Measurements from ENCODE around the gene SELENOM.

The SELENOM gene

DNA sequence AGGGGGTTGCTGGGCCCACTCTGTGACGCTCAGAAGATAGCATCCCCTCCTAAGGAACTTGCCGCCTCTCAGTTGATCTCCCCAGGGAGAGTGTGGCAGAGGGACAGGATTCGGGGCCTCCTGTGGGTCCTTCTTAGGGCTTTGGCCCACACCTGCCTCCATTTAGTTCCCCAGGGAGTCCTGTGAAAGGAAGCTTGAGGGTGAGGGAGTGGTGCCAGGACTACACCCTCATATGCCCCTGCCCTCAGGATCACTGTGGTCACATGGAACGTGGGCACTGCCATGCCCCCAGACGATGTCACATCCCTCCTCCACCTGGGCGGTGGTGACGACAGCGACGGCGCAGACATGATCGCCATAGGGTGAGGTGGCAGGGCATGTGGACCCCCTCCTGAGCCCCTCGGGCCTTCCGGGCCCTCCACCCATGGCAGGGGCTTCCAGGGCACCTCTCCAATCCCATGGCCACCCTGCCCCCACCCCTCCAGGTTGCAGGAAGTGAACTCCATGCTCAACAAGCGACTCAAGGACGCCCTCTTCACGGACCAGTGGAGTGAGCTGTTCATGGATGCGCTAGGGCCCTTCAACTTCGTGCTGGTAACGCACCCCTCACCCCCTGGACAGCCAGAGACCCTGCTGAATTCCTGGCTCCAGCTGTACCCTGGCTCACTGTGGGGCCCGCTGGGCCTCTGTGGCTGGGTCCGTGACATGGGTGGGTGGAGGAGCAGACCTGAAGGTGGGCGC, 18.9 kb upstream of the SELENOM start:
- H3K4me3 ChIP-seq (ENCODE audit: low read length): no peak overlapping the region
- TF ChIP-seq, protein P1, sequence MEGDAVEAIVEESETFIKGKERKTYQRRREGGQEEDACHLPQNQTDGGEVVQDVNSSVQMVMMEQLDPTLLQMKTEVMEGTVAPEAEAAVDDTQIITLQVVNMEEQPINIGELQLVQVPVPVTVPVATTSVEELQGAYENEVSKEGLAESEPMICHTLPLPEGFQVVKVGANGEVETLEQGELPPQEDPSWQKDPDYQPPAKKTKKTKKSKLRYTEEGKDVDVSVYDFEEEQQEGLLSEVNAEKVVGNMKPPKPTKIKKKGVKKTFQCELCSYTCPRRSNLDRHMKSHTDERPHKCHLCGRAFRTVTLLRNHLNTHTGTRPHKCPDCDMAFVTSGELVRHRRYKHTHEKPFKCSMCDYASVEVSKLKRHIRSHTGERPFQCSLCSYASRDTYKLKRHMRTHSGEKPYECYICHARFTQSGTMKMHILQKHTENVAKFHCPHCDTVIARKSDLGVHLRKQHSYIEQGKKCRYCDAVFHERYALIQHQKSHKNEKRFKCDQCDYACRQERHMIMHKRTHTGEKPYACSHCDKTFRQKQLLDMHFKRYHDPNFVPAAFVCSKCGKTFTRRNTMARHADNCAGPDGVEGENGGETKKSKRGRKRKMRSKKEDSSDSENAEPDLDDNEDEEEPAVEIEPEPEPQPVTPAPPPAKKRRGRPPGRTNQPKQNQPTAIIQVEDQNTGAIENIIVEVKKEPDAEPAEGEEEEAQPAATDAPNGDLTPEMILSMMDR (conservative IDR thresholded peaks at IDR 0.05; ENCODE audit: low read depth, low read length): no peak
- no peak for DNase-seq (ENCODE audit: low read depth)

DNA sequence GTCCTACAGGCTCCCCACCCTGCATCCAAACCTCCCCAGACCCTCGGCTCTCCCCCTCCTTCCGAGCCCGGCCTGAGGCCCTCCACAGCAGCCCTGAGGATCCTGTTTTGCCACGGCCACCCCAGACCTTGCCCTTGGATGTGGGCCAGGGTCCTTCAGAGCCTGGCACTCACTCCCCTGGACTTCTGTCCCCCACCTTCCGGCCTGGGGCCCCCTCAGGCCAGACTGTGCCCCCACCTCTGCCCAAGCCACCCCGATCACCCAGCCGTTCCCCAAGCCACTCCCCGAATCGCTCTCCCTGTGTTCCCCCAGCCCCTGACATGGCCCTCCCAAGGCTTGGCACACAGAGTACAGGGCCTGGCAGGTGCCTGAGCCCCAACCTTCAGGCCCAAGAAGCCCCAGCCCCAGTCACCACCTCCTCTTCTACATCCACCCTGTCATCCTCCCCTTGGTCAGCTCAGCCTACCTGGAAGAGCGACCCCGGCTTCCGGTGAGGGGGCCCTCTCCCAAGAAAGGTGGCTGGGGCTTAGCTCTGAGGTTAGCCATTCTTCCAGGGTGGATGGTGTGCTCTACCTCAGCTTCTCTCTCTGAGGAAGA, 18.3 kb upstream of the SELENOM start:
- TF ChIP-seq, protein P1 (conservative IDR thresholded peaks at IDR 0.05; ENCODE audit: low read depth, low read length): no peak
- H3K4me3 ChIP-seq (ENCODE audit: low read length): no peak overlapping the region
- no peak for DNase-seq (ENCODE audit: low read depth)

DNA sequence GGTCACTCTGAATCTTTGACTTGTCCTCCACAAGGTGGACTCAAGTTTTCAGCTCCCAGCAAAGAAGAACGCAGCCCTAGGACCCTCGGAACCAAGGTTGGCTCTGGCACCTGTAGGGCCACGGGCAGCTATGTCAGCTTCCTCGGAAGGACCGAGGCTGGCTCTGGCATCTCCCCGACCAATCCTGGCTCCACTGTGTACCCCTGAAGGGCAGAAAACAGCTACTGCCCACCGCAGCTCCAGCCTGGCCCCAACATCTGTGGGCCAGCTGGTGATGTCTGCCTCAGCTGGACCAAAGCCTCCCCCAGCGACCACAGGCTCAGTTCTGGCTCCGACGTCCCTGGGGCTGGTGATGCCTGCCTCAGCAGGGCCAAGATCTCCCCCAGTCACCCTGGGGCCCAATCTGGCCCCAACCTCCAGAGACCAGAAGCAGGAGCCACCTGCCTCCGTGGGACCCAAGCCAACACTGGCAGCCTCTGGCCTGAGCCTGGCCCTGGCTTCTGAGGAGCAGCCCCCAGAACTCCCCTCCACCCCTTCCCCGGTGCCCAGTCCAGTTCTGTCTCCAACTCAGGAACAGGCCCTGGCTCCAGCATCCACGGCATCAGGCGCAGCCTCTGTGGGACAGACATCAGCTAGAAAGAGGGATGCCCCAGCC, 17.6 kb upstream of the SELENOM start:
- TF ChIP-seq, protein P1 (conservative IDR thresholded peaks at IDR 0.05; ENCODE audit: low read depth, low read length): no peak
- H3K4me3 ChIP-seq (ENCODE audit: low read length): no peak overlapping the region
- no peak for DNase-seq (ENCODE audit: low read depth)

DNA sequence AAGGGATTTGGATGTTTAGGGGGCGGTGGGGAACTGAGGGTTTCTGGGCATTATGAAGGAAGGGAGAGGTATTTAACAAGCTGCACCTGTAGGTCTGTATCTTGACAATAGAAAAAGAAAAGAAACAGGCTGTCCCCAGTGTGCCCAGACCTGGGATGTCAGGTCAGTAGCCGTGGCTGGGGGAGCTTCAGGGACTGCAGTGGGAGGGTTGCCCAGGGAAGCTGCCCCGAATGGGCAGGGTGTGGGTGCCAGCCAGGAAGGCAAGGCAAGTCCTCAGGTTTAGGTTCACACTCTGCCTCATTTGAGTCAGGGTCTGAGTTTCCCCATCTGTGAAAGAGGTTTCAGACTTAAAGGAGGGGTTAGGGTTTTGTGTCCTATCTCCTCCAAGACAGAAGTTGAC, 16.9 kb upstream of the SELENOM start:
- TF ChIP-seq, protein P1 (conservative IDR thresholded peaks at IDR 0.05; ENCODE audit: low read depth, low read length): no peak
- H3K4me3 ChIP-seq (ENCODE audit: low read length): no peak overlapping the region
- no peak for DNase-seq (ENCODE audit: low read depth)

DNA sequence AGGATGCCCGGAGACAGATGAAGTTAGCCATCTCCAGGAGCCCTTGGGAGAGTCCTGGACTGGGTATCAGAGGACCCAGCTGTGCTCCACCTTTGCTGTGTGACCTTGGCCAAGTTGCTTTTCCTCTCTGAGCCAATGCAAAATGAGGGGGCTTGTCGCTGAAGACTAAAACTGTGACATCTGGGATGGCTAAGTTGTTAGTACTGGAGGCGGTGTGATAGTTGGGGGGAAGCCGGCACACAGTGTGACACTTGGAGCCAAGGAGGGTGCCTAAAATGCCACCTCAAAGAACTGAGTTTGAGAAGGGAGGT, 15.9 kb upstream of the SELENOM start:
- DNase-seq (ENCODE audit: low read depth): no peak
- TF ChIP-seq, protein P1 (conservative IDR thresholded peaks at IDR 0.05; ENCODE audit: low read depth, low read length): no peak
- peak overlapping the region; percentile 70 for H3K4me3 ChIP-seq (ENCODE audit: low read length)

DNA sequence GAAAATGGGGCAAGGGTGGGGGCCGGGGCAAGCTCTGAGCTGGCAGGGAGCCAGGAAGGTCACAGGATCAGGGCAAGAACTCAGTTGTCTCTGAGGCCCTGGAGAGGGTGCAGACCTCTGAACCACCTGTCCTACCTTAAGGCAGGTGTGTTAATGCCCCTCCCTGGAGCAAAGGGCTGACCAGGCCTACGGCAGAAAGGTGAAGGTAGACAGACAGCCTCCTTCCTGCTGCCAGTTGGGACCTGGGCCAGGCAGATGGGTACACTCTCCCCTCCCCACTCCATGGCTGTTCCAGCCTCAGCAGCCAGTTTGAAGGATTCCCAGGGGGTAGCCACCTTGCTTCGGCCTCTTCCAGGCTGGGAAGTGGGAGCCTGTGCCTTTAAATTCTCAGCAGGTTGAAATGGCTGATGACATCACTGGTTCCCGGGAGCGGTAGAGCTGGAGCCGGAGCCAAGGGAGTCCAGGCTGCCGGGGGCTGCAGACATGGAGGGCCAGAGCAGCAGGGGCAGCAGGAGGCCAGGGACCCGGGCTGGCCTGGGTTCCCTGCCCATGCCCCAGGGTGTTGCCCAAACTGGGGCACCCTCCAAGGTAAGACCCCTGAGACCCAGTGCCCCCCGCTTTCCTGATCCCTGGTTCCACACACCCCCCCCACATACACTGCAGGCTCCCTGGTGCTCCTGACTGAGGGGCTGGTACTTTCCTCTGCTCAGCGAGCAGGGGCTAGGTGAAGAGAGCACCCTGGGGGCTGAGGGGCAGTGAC, 15.3 kb upstream of the SELENOM start, which contains the start of gene INPP5J:
INPP5J (plus strand) TSS at position 435 of the 760 bp plus-strand sequence; CDS start at position 484, 49 bp downstream.
- peak within 1 kb of the TSS; percentile 70 for H3K4me3 ChIP-seq (ENCODE audit: low read length)
- TF ChIP-seq, protein P1 (conservative IDR thresholded peaks at IDR 0.05; ENCODE audit: low read depth, low read length): no peak
- DNase-seq (ENCODE audit: low read depth): no peak

All from retinal pigment epithelial cell (primary cell).